WI38 (cell line): ENCODE results near the gene SULF2.

Experiments used
- H3K4me3 ChIP-seq: 2 replicates; pipeline ENCODE4 v1.5.1; 2011; ENCODE audit warnings: low read depth, mild to moderate bottlenecking, control low read depth, low read length
- TF ChIP-seq, protein P1 (sequence below): IDR thresholded peaks from 2 replicates; pipeline ENCODE4 v1.5.1; 2012; ENCODE audit warnings: low read depth, mild to moderate bottlenecking, control low read depth, low read length

SULF2 gene

DNA sequence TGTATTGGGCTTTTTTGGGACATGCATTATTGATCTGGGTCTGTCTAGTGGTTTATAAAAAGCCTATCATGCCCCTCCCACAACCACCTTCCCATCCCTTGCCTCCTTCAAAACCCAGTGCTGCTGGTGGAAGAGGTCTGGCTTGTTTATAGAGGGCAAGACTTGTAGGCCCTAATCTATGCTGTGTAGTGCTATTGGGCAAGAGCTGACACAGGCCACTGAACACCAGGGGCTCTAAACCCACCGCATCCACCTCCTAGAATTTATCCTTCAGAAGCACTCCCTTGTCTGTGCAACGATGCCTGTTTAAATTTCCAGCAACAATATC is 30.9 kb downstream of the SULF2 start:
- H3K4me3 ChIP-seq = no peak overlapping the region
- TF ChIP-seq, protein P1, sequence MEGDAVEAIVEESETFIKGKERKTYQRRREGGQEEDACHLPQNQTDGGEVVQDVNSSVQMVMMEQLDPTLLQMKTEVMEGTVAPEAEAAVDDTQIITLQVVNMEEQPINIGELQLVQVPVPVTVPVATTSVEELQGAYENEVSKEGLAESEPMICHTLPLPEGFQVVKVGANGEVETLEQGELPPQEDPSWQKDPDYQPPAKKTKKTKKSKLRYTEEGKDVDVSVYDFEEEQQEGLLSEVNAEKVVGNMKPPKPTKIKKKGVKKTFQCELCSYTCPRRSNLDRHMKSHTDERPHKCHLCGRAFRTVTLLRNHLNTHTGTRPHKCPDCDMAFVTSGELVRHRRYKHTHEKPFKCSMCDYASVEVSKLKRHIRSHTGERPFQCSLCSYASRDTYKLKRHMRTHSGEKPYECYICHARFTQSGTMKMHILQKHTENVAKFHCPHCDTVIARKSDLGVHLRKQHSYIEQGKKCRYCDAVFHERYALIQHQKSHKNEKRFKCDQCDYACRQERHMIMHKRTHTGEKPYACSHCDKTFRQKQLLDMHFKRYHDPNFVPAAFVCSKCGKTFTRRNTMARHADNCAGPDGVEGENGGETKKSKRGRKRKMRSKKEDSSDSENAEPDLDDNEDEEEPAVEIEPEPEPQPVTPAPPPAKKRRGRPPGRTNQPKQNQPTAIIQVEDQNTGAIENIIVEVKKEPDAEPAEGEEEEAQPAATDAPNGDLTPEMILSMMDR = no peak

DNA sequence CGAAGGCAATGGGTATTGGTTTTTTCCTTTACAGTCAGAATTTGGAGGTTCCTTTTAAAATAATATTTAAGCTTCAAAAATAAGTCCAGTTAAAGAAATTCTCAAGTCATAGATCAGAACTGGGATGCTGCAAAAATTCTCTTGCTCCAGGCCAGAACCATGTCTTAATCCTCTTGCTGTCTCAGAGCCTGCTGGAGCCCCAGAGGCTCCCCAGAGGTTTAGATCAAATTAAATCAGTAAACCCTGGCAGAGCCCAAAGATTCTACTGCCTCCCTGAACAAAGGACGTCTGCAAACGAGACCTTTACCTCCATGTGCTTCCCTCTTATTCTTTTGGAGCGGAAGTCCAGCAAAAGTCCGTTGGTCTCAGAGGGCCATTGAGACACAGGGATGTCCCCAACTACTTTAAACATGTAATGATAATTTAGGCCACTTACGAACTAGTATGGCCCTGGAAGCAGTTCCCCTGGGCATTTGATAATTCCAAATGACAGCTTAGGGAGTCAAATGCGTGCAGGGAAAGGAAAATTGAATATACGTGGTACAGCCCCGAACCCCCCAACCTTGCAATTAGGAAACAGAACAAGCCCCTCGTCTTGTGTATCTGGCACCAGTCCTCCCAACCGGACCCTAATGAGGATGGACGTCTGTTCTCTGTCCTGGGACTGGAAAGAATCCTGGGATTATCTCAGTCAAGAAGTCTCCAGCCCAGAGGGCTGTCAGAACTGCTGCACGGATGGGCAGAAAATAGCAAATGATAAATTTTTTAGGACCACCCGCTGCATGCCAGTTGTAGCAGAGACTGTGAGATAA is 31.5 kb downstream of the SULF2 start:
- TF ChIP-seq, protein P1 = no peak
- no peak overlapping the region for H3K4me3 ChIP-seq

DNA sequence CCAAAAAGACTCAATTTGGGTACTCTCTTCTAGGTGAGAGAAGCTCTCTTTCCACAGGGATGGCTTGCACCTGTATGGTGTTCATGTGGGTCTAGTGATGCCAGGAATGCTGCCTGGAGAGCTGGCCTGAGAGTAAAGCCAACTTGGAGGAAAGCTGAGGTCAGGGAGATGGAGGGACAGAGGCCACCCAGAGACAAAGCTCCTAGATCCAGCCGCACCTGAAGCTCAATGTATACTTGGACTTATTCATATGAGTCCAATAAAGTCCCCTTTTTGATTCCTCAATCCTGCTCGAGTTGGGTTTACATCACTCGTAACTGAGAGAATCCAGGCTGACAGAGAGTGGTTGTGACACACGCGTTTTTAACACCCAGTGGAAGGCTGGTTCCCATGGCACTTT is 33.8 kb downstream of the SULF2 start:
- TF ChIP-seq, protein P1 = no peak
- no peak overlapping the region for H3K4me3 ChIP-seq

DNA sequence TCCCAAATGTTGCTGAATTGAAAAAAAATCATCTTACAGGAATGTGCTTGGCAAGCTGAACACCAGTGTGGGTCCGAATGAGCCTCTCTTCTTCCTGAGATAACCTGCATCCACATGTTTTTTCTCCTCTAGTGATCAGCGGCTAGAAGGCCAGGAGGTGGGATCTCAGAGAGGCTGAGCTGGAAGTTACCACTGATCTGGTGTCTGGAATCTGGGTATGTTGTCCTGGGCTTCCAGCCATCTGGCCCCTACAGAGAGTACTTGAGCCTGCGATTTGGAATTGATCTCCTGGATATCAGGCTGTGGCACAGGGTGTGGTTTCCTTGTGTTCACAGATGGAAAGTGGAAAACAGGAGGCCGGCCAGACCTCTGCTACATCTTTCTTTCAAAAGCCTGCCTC is 35.9 kb downstream of the SULF2 start:
- TF ChIP-seq, protein P1 = no peak
- no peak overlapping the region for H3K4me3 ChIP-seq

DNA sequence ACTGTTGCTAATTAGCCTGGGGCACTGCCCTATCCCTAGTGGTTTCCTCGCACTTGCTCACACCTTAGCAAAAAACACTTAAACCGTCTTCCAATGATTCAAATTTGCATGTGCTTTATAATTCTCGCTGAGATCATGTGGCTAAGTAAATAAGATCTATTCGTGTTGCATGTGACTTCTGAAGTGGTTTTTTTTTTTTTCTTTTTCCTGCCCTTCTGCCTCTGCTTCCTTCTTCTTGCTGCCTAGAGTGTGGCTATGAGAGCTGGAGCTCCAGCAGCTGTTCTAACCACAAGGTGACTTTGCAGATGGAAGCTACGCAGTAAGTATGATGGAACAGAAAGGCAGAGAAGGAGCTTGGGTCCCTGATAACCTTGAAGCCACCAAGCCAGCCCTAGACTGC is 36.5 kb downstream of the SULF2 start:
- TF ChIP-seq, protein P1 = no peak
- no peak overlapping the region for H3K4me3 ChIP-seq

DNA sequence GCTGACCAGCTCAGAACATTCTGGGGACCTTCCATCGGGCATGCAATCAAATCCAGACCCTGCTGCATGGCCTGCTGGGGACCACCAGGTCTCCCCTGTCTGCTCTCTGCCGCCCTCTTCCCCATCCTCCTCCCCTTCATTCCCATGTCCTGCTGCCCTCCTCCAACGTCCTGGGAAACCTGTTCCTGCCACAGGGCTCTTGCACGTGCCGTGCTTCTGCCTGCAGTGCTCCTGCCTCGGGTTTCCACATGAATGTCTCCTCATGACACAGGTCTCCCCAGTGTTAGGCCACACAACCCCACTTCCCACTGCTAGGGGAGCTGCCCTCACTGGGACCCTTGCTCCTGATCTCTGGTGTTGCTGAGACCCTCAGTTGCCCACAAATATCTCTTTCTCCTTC is 37.2 kb downstream of the SULF2 start:
- H3K4me3 ChIP-seq = no peak overlapping the region
- TF ChIP-seq, protein P1 = no peak

DNA sequence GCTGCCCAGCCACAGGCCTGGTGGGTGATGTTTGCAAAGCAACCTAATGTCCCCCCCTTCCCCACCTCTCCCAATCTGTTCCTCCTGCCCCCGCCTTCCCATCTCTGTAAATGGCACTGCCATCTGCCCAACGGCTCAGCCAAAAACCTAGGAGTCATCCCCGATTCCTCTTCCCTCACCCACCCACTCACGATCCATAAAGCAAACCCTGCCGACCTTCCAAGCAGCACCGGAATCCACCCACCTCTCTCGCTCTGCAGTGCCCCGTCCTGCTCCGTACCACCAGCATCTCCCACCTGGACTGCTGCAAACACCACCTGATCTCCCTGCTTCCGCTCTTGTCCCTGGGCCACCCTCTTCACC is 37.6 kb downstream of the SULF2 start:
- TF ChIP-seq, protein P1 = no peak
- no peak overlapping the region for H3K4me3 ChIP-seq
